ENCODE measurements around the gene NR2C2. TPM values are rescaled to one million over a fixed set of nuclear protein-coding genes. Genes with fewer than 3 reads are reported as not detected.

NR2C2 gene
- total RNA-seq, 1 donor from 2014 or later, result 23.5 TPM

GRCh38 chr3:14935592-14936345, 11.6 kb upstream of the NR2C2 start:
- H3K36me3 ChIP-seq, result peaks cover 0 to 13% of the 10 kb centered on the region in 2 donors
- H3K9me3 ChIP-seq, result no peaks in the 10 kb centered on the region
- H3K27ac ChIP-seq, result no peak overlapping the region
- intact Hi-C loops (cut with DNase I), result no loop called here
- no peak overlapping the region for H3K4me3 ChIP-seq
- no peaks in the 10 kb centered on the region for H3K27me3 ChIP-seq
- no peak for DNase-seq (ENCODE audit: low spot score in 2 of 2)
- no peak for TF ChIP-seq CTCF (IDR thresholded peaks at IDR 0.05)
- H3K4me1 ChIP-seq, result no peaks in the 10 kb centered on the region

- no peak for TF ChIP-seq CTCF (IDR thresholded peaks at IDR 0.05)
- intact Hi-C loops (cut with DNase I), result no loop called here
- Histone ChIP-seq H3K27me3 (no peaks in the 10 kb centered on the region), H3K27ac (no peak overlapping the region), H3K4me1 (no peaks in the 10 kb centered on the region), H3K36me3 (peaks cover 9 to 21% of the 10 kb centered on the region in 2 donors), H3K9me3 (no peaks in the 10 kb centered on the region), H3K4me3 (no peak overlapping the region)
- no peak for DNase-seq (ENCODE audit: low spot score in 2 of 2)
Measured at GRCh38 chr3:14938954-14939353, 8.4 kb upstream of the NR2C2 start.

DNA sequence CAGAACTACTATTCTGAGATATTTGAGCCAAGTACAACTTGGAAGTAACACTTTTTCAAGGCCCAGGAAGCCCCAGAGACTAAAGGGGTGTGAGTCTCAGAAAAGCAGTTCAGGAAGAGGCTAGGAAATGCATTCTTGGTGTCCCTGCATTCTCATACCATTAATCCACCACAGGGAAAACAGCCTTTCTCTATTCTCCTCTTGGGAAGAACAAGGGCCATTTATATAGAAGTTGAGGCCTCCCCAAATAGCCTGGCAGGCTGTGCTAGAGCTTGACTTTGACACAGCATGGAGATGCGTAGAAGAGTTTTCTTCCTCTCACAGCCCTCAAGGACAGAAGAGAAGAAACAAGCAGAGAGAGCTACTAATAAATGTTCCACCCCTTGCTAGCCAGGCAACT, 5.5 kb upstream of the NR2C2 start:
- H3K27ac ChIP-seq, result no peak overlapping the region
- H3K4me1 ChIP-seq, result peaks cover 0 to 9% of the 10 kb centered on the region in 2 donors
- H3K36me3 ChIP-seq, result peaks cover 19 to 28% of the 10 kb centered on the region in 2 donors
- no peak for DNase-seq (ENCODE audit: low spot score in 2 of 2)
- TF ChIP-seq CTCF (IDR thresholded peaks at IDR 0.05), result no peak
- H3K9me3 ChIP-seq, result no peaks in the 10 kb centered on the region
- H3K4me3 ChIP-seq, result no peak overlapping the region
- H3K27me3 ChIP-seq, result no peaks in the 10 kb centered on the region
- intact Hi-C loops (cut with DNase I), result loop anchor here (10.0 kb wide), 1 partner anchor 123 kb away; the partner anchor contains the start of gene MRPS25

DNA sequence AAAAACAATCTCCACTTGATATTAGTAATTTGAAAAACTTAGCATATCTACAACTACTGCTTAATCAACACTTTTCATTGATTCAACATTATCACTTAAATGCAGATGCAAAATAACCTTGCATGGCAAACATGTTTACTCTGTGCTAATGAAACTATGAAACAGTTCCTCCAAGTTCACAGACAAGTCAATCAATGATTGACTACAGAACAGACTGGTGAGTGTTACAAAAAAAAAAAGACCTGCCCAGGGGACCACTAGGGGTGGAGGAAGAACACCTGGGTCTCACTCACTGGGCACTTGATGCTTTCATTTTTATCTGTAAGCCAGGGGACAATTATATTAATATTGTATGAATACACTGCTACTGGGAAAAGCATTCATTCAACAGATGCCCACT, 4.3 kb upstream of the NR2C2 start:
- H3K4me1 ChIP-seq, result peaks cover 0 to 9% of the 10 kb centered on the region in 2 donors
- no peak for DNase-seq (ENCODE audit: low spot score in 2 of 2)
- H3K27me3 ChIP-seq, result no peaks in the 10 kb centered on the region
- H3K36me3 ChIP-seq, result peaks cover 19 to 28% of the 10 kb centered on the region in 2 donors
- intact Hi-C loops (cut with DNase I), result loop anchor here (10.0 kb wide), 1 partner anchor 122 kb away; the partner anchor contains the start of gene MRPS25
- no peak overlapping the region for H3K4me3 ChIP-seq
- H3K9me3 ChIP-seq, result no peaks in the 10 kb centered on the region
- H3K27ac ChIP-seq, result no peak overlapping the region
- TF ChIP-seq CTCF (IDR thresholded peaks at IDR 0.05), result no peak

- TF ChIP-seq CTCF (IDR thresholded peaks at IDR 0.05), result no peak
- H3K4me3 ChIP-seq, result peak overlapping the region; percentile 85 to 96
- peak overlapping the region; percentile 97 to 98 for H3K27ac ChIP-seq
- no peaks in the 10 kb centered on the region for H3K9me3 ChIP-seq
- H3K27me3 ChIP-seq, result no peaks in the 10 kb centered on the region
- H3K4me1 ChIP-seq, result peaks cover 0 to 24% of the 10 kb centered on the region in 2 donors
- no peak for DNase-seq (ENCODE audit: low spot score in 2 of 2)
- intact Hi-C loops (cut with DNase I), result loop anchor here (2.0 to 10.0 kb wide), 4 partner anchors 119 to 544 kb away; partner anchors contain the start of genes MRPS25, RBSN and SLC6A6
- peaks cover 19 to 28% of the 10 kb centered on the region in 2 donors for H3K36me3 ChIP-seq
Measured at GRCh38 chr3:14946236-14946635, 1.1 kb upstream of the NR2C2 start.

Data from ascending aorta (tissue), 2 donors.